Right lung (tissue), 5 donors: ENCODE data around the gene BRSK1. TPM values are rescaled to one million over a fixed set of nuclear protein-coding genes. Genes with fewer than 3 reads are reported as not detected.

Experiments
- DNase-seq, 2 donors: peaks; one replicate each; pipeline ENCODE4 v3.0.0-alpha.2; 2013
- polyA plus RNA-seq, 5 donors: library from polyadenylated mRNA; unstranded; fragments of 120-200 nt; gene quantifications; one replicate each; pipeline versions ENCODE4 v1.2.1 to v1.2.3, GENCODE V29; 2013; ENCODE audit warnings: inconsistent platforms in 1 of 5, low replicate concordance in 1 of 5; ENCODE audit not compliant: insufficient read length in 5 of 5, insufficient read depth in 1 of 5

Gene BRSK1
- polyA plus RNA-seq, 5 donors, result 10.2 to 20.8 (median 15.7) TPM

- DNase-seq, result no peak
Observed at GRCh38 chr19:55270172-55270942, 13.4 kb upstream of the BRSK1 start.

DNA sequence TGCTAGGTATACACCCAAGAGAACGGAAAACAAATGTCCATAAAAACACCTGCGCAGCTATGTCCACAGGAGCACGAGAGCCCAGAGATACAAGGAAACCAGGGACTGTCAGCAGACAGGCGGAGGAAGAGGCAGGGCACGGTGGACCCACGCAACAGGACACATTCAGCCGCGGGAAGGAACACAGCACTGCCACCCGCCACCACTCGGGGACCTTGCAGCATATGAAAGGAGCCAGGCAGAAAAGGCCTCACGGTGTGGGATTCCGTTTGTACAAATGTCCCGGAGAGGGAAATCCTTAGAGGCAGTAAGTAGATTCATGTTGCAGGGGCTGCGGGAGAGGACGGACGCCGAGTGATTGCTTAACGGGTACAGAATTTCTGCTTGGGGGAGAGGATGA lies 11.7 kb upstream of the BRSK1 start:
- no peak for DNase-seq

DNA sequence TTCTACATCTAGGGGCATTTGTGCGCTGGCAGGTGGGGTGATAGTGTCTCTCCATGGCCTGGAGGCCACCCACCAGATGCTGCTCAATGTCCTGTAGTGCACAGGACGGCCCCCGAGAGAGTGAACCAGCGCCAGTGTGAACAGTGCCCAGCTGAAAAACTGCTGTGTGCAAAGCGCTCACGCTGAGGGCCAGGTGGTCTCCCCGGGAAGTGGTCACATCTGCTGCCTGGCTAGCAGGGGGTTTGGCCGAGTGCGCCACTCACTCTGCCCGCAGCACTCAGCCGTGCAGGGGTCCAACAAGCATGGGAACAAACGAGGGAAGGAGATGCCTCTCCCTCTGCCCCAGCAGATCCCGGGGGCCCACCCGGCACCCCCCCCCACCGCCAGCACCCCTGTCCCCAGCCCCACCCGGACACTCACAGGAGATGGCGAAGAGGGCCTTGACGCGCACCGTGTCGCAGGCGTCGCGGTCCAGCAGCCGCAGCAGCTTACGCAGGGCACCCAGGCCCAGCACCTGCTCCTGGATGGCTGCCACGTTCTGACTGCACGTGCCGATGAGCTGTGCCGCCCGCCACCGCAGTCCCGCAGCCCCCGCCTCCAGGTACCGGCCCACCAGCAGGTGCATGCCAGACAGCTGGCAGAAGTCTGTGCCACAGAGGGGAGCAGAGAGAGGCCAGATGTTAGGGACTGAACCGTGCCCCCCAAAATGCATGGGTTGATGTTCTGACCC lies 9.7 kb upstream of the BRSK1 start:
- no peak for DNase-seq

GRCh38 chr19:55275851-55276719 lies 7.7 kb upstream of the BRSK1 start:
- DNase-seq, result no peak

DNA sequence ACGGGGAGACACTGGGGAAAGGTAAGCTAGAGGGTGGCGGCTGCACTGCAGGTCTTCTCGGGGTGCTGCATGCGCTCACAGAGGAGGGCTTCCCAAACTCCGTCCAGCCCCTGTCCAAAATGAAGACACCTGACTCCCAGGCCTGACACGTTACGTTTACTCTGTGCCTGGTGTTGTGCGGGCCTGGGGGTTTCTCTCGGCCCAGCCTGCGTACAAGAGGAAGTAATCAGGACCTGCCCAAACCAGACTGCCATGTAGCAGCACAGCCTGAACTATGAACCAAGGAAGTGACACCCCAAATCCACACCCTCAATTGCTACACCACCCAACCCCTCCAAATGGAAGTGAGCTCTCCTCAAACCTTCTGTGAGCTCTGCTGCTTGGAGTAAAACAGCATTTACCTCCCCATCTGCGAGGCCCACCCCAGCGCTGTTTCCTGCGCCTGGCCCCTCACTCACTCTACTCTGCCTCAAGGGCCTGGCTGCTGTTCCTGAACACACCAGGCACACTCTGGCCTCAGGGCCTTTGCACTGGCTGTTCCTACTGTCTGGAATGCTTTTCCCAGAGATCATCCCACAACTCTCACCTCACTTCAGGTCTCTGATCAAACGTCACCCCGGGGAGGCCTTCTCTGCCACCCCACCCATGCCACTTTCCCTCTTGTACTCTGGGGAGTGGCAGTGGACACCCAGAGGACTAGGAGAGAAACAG lies 6.9 kb upstream of the BRSK1 start:
- no peak for DNase-seq

DNA sequence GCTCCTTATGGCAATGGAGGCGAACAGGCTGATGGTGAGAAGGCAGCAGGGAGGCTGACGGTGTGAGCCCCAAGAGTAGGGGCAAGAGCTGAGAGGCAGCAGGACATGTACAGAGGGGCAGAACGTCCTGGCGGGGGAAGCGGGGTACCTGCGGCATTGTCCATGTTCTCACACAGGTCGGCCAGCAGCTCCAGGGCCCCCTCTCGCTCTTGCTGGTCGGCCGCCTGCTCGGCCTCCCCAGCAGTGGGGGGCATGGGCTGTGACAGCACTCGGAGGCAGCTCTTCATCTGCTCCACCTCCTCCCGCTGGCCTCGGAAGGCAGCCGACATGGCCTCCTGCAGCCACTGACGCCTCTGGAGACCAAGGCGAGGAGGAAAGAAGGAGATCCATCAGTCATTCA lies 6.3 kb upstream of the BRSK1 start:
- no peak for DNase-seq

- no peak for DNase-seq
Observed at GRCh38 chr19:55278391-55279135, 5.2 kb upstream of the BRSK1 start.

DNA sequence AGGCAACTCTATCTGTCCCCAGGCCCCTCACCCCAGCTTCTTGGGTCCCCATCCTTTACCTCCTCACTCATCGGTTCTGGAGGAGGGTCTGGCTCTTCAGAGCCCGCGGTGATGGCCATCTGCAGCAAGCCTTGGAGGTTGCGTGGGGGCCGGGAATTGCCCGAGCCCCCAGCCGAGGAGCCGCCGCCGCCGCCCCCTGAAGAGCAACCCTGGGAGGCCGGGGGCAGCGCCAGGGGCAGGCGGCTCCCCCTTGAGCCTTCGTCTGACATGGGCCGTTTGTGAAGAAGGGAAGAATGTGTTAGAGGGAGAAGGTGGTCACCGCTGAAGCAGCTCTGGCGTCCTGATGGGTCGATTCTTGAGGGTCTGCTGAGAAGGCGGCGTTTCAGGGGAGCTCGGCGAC lies 4.5 kb upstream of the BRSK1 start:
- no peak for DNase-seq

- peak; percentile 92 to 94 for DNase-seq
Observed at GRCh38 chr19:55279770-55280643, 3.8 kb upstream of the BRSK1 start, which contains the start of gene HSPBP1. HSPBP1 (minus strand) TSS chr19:55280110; CDS start chr19:55279608, 502 bp downstream.

GRCh38 chr19:55284405-55285058 lies 735 bp downstream of the BRSK1 start:
- DNase-seq, result no peak

GRCh38 chr19:55285229-55285890 lies 1.6 kb downstream of the BRSK1 start:
- no peak for DNase-seq

DNA sequence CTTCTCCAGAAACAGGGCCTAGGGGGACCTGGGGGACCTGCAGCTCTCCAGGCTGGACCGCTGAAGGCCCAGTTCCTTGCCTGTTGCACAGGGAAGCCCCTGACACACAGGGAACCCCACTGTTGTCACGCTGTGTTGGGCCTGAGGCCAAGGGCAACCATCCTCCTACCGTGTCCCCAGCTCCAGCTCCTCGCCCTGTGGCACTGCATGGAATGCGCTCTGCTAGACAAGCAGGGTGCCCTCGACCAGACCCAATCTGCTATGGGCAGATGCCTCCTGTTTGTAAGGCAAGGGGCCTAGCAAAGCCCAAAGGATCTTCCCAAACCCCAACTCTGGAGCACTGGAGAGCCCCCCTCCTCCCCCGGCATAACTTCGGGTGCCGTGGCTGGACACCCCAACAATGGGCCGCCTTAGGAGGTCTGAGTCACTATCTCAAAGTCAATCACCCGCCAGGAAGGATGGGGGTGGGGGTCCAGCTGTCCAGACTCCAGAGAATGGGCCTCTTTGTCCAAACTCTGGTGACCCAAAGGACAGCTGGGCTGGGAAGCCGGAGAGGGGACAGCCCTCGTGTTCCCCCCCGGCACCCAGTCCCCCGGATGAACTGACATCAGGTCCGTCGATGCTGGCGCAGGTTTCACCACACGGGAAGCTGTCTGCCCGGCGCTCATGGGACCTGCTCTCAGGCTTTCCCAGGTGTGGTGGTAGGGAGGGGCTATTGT lies 3.7 kb downstream of the BRSK1 start:
- no peak for DNase-seq

- no peak for DNase-seq
Observed at GRCh38 chr19:55289117-55289796, 5.5 kb downstream of the BRSK1 start.

- DNase-seq, result no peak
Observed at GRCh38 chr19:55297267-55297666, 13.5 kb downstream of the BRSK1 start.

- DNase-seq, result no peak
Observed at GRCh38 chr19:55299991-55300390, 16.2 kb downstream of the BRSK1 start.

- no peak for DNase-seq
Observed at GRCh38 chr19:55300886-55301458, 17.2 kb downstream of the BRSK1 start.
